ENCODE data around the gene IMPA2. TPM values are rescaled to one million over a fixed set of nuclear protein-coding genes. Genes with fewer than 3 reads are reported as not detected.
"Not testable (repeated sequence)": the region's sequence is repeated elsewhere in the genome, so short reads cannot be mapped to it uniquely, and the experiment has no call there.

The IMPA2 gene
- total and polyA plus RNA-seq, 8 donors: 93.5 to 286 (median 156) TPM

GRCh38 chr18:12036201-12036751, 55.0 kb downstream of the IMPA2 start:
- TF ChIP-seq, protein P1, sequence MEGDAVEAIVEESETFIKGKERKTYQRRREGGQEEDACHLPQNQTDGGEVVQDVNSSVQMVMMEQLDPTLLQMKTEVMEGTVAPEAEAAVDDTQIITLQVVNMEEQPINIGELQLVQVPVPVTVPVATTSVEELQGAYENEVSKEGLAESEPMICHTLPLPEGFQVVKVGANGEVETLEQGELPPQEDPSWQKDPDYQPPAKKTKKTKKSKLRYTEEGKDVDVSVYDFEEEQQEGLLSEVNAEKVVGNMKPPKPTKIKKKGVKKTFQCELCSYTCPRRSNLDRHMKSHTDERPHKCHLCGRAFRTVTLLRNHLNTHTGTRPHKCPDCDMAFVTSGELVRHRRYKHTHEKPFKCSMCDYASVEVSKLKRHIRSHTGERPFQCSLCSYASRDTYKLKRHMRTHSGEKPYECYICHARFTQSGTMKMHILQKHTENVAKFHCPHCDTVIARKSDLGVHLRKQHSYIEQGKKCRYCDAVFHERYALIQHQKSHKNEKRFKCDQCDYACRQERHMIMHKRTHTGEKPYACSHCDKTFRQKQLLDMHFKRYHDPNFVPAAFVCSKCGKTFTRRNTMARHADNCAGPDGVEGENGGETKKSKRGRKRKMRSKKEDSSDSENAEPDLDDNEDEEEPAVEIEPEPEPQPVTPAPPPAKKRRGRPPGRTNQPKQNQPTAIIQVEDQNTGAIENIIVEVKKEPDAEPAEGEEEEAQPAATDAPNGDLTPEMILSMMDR (IDR thresholded peaks at IDR 0.05): no peak
- Histone ChIP-seq H3K27me3 (no peaks in the 10 kb centered on the region), H3K36me3 (peaks cover 0 to 35% (median 7%) of the 10 kb centered on the region in 3 donors), H3K9me3 (no peaks in the 10 kb centered on the region), H3K4me3 (no peak overlapping the region), H3K27ac (peak overlapping the region; percentile 33 to 72 (median 44)), H3K4me1 (peaks cover 14 to 30% (median 24%) of the 10 kb centered on the region in 3 donors)
- FAIRE-seq (no peak), DNase-seq (peak; percentile 75 to 91 (median 85)), ATAC-seq (peak; percentile 73 to 81 (median 76))
- intact Hi-C loops (cut with DNase I): loop anchor here in 2 of 3 donors (5.0 kb wide), 1 partner anchor 94 kb away; no protein-coding TSS in a partner anchor
- WGBS, 2 donors: 21 to 33% methylated on average over 9 of the region's 9 CpGs

DNA sequence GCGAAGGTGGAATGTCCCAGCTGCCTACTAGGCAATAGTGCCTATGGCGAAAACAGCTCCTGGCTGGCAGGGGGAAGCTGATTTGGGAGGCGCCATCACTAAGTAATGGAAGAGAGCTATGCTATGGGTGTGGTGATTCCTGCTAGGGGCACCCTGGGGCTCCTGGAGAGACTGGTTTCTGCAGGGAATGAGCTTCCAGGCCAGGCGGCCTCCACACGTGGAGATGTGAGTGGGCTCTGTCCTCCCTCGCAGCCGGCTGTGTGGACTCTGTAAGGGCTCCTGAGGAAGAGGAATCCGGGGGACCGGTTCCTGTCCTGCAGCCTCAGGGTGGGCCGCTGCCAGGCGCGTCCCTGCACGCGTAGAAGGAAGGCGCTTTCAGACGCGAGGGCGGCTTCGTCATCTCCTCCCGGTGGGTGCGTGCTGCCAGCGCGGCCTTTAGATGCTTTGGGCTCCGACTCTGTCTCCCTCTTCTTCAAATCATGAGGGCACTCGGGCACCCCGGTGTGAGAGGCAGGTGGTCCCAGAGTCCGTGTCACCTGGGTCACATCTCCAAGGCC, 56.9 kb downstream of the IMPA2 start:
- TF ChIP-seq, protein P1 (IDR thresholded peaks at IDR 0.05): no peak
- no peak for FAIRE-seq
- H3K9me3 ChIP-seq: no peaks in the 10 kb centered on the region
- DNase-seq: peak in 5 of 6 donors; percentile 37 to 84 (median 58)
- 49 to 51% methylated on average over 27 of the region's 27 CpGs for WGBS, 2 donors
- intact Hi-C loops (cut with DNase I): loop anchor here in 2 of 3 donors (5.0 kb wide), 1 partner anchor 96 kb away; no protein-coding TSS in a partner anchor
- H3K27me3 ChIP-seq: no peaks in the 10 kb centered on the region
- ATAC-seq: peak; percentile 1 to 11 (median 7)
- H3K4me3 ChIP-seq: peak overlapping the region in 3 of 4 donors; percentile 37 to 47 (median 44)
- H3K4me1 ChIP-seq: peaks cover 14 to 30% (median 24%) of the 10 kb centered on the region in 3 donors
- peaks cover 0 to 17% (median 0%) of the 10 kb centered on the region in 3 donors for H3K36me3 ChIP-seq
- H3K27ac ChIP-seq: peak overlapping the region in 2 of 4 donors; percentile 40 to 66

DNA sequence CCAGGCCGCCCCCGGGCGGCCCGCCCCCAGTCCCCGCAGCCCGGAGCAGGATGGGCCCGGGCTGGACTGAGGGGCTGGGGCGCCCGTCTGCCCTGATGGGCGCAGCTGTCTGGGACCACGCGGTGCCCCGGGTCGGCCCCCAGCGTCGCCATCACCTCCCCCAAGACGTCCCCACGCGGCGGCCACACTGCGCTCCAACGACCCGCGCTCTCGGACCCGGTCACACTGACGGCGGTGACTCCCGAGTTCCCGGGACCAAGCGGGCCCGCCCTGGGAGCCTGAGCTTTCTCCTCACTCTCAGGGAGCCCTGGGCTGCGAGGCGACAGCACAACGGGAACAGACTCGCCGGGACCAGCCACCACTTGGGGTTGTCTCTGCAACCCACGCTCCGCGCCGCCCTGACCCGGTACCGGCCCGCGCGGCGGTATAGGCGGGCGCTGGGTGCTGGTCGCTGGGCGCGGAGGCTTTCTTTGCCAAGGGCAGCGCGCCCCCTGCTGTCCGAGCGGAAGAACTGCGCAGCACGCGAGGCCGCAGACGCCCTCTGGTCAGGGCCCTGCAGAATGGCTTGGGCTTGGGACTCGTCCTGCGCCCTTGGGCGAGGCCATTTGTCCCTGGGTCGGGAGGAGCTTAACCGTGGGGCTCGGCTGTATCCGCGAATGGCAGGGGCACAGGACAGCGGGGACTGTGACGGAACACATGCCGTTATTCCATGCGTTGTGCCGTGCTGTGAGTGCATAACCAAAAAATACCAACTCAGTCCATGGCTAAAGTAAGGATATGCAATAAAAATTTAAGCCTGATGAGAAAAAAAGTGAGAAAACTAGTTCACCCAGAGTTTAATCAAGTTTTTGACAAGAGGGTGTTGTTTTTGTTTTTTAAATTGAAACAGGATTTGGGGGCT, 57.6 kb downstream of the IMPA2 start:
- DNase-seq: peak; percentile 74 to 94 (median 88)
- FAIRE-seq: no peak
- intact Hi-C loops (cut with DNase I): loop anchor here in 2 of 3 donors (5.0 kb wide), 1 partner anchor 97 kb away; no protein-coding TSS in a partner anchor
- TF ChIP-seq, protein P1 (IDR thresholded peaks at IDR 0.05): peak; percentile 98 to 99 (median 99)
- ATAC-seq: peak; percentile 71 to 90 (median 85)
- H3K4me1 ChIP-seq: peaks cover 14 to 30% (median 24%) of the 10 kb centered on the region in 3 donors
- H3K27me3 ChIP-seq: no peaks in the 10 kb centered on the region
- peaks cover 0 to 9% (median 0%) of the 10 kb centered on the region in 3 donors for H3K36me3 ChIP-seq
- H3K27ac ChIP-seq: peak overlapping the region in 2 of 4 donors; percentile 40 to 66
- H3K4me3 ChIP-seq: peak overlapping the region; percentile 14 to 47 (median 40)
- H3K9me3 ChIP-seq: no peaks in the 10 kb centered on the region
- 2 to 4% methylated on average over 63 to 74 of the region's 74 CpGs for WGBS, 2 donors

DNA sequence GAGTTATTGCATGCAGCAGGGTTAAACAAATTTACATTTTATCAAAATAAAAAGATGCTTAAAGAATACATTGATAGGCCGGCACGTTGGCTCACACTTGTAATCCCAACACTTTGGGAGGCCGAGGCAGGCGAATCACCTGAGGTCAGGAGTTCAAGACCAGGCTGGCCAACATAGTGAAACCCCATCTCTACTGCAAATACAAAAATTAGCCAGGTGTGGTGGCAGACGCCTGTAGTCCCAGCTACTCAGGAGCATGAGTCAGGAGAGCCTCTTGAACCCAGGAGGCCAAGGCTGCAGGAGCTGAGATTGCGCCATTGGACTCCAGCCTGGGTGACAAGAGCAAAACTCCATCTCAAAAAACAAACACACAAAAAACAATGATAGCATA, 58.2 kb downstream of the IMPA2 start:
- DNase-seq: peak in 1 of 6 donors; percentile 20
- intact Hi-C loops (cut with DNase I): loop anchor here in 2 of 3 donors (5.0 kb wide), 1 partner anchor 97 kb away; no protein-coding TSS in a partner anchor
- H3K36me3 ChIP-seq, H3K27ac ChIP-seq, H3K4me3 ChIP-seq, H3K9me3 ChIP-seq, ATAC-seq, FAIRE-seq, H3K27me3 ChIP-seq: not testable (repeated sequence)
- peaks cover 14 to 30% (median 24%) of the 10 kb centered on the region in 3 donors for H3K4me1 ChIP-seq
- WGBS, 2 donors: 60 to 62% methylated on average over 6 of the region's 6 CpGs

DNA sequence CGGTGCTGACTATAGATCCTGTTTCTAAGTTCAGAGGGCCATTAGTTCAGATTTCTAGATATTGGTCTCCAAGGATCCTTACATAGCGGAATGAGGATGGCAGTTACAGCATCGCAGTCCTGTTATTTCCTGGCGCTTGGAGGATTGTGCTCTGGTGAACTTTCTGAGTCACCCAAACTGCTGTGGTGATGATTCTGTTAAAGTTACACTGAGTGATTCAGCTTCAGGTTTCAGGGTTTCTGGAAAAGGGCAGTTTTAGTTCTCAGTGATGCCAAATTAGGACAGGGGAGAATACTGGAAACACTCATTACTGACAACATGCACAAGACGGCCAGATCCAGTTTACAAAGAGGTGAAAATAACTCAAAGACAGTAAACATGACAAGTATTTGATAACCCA, 60.3 kb downstream of the IMPA2 start:
- Histone ChIP-seq H3K27me3 (no peaks in the 10 kb centered on the region), H3K36me3 (no peaks in the 10 kb centered on the region), H3K4me3 (no peak overlapping the region), H3K27ac (no peak overlapping the region), H3K4me1 (peaks cover 6 to 16% (median 11%) of the 10 kb centered on the region in 3 donors), H3K9me3 (no peaks in the 10 kb centered on the region)
- FAIRE-seq: no peak
- peak in 1 of 6 donors; percentile 9 for DNase-seq
- no peak for ATAC-seq
- 67 to 68% methylated on average over 5 of the region's 5 CpGs for WGBS, 2 donors
- TF ChIP-seq, protein P1 (IDR thresholded peaks at IDR 0.05): no peak
- intact Hi-C loops (cut with DNase I): loop anchor here in 1 of 3 donors (5.0 to 10.0 kb wide), 2 partner anchors 117 to 314 kb away; no protein-coding TSS in a partner anchor
